C4-2B (cell line): ENCODE measurements around the gene BICRA.

Experiments used
- ZFX ChIP-seq: fragments of 450-650 bp; IDR thresholded peaks from 2 replicates; pipeline ENCODE4 v1.6.1; 2017
- TF ChIP-seq, protein P1 (sequence below): fragments of 450-650 bp; conservative IDR thresholded peaks from 2 replicates; pipeline ENCODE4 v1.5.1; 2017; ENCODE audit warnings: mild to moderate bottlenecking

DNA sequence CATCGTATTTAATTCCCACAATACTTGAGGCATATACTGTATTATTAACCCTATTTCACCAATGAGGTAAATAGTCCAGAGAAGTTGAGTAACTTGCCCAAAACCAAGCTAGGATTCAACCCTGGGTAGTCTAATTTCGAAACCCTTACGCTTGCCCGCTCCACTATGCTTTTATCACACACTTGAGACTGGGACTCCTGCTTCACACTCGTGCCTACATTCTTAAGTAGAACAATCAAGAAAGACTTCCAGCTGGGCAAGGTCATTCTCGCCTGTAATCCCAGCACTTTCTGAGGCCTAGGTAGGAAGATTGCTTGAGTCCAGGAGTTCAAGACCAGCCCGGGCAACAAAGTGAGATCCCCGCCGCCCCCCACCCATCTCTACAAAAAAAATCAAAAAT, 39.6 kb upstream of the BICRA start:
- TF ChIP-seq, protein P1, sequence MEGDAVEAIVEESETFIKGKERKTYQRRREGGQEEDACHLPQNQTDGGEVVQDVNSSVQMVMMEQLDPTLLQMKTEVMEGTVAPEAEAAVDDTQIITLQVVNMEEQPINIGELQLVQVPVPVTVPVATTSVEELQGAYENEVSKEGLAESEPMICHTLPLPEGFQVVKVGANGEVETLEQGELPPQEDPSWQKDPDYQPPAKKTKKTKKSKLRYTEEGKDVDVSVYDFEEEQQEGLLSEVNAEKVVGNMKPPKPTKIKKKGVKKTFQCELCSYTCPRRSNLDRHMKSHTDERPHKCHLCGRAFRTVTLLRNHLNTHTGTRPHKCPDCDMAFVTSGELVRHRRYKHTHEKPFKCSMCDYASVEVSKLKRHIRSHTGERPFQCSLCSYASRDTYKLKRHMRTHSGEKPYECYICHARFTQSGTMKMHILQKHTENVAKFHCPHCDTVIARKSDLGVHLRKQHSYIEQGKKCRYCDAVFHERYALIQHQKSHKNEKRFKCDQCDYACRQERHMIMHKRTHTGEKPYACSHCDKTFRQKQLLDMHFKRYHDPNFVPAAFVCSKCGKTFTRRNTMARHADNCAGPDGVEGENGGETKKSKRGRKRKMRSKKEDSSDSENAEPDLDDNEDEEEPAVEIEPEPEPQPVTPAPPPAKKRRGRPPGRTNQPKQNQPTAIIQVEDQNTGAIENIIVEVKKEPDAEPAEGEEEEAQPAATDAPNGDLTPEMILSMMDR = no peak
- TF ChIP-seq ZFX = no peak
